Activated CD8-positive, alpha-beta memory T cell treated with anti-CD3 and anti-CD28 coated beads for 24 hours (primary cell): ENCODE data around the gene SEPTIN10.
"Not testable (repeated sequence)": the region's sequence is repeated elsewhere in the genome, so short reads cannot be mapped to it uniquely, and the experiment has no call there.

Experiments
- DNase-seq: peaks from one replicate; pipeline ENCODE4 v3.0.0-alpha.2; 2020

Gene SEPTIN10

DNA sequence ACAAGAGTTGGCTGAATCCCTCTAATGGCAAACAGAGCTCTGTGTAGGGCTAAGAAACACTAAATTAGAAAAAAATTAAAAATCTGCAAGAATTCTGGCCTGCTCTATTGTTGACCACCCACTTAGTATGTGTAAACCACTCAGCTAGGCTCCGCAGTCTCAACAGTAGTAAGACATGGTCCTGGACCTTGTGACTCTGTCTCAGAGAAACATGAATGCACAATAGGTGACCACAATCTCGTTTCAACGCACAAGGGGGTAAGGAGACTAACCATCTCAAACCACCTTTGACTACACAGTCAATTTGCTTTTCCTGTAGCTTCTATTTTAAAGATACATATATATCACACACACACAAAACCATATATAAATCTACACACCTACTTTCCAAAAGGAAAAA, 16.5 kb downstream of the SEPTIN10 start:
- DNase-seq = no peak

DNA sequence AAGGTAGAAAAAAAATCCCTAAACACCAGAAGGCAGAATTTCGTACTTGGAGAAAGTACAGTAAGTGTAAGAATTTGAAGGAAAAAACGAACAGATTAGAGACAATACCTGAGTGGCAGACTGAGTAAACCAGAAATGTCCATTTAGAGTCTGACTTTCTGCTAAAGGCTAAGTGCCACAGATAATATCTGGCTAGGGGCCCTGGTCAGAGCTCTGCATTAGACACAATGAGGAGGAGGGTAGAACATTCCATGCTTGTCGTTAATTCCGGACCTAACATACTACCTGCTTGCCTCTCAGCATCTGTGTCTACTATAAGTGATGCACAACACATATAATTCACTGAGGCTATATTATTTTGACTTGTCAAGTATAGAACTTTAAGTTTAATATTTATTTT, 18.1 kb downstream of the SEPTIN10 start:
- no peak for DNase-seq

DNA sequence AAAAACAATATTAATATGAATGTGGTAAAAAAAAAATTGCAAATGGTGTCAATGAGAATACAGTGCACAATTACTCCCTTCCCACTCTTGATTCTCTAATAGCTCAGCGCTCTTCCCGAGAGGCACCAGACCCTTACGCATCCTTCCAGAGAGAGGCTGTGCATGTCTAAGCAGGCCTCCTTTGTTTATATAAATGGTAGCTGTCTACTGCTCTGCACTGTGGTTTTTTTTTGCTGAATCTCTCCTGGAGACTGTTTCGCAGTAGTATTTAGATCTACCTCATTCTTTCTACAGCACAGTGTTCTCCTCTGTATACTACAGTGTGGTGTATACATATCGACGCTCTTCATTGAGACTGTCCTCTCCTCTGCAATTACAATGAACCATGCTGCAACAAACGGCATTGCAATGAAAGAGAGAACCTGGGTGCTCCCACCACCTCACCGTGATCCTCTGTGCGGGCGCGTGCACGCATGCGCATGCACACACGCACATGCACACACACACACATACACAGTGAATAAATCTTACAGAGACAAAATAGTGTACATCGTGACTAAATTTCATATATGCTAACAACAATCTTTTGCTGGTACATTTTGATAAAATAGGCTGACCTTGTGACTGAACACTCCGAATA, 19.4 kb downstream of the SEPTIN10 start:
- no peak for DNase-seq

DNA sequence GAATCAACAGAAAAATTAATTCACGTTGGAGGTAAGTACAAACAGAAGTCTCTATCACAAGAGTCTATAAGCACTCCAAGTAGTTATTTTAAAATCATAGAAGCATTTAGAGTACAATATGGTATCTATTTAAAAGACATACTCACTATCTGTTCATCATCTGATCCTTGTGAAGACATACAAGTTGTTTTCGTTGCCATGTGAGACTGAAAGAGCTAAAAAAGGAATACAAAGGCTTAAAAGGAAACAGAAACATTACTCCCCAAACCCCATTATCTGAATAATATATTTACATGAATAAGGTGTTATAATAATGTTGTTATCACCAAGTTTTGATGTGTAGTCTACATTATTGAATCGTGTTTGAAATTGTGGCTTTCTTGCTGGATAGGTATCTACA, 20.9 kb downstream of the SEPTIN10 start:
- DNase-seq = no peak

DNA sequence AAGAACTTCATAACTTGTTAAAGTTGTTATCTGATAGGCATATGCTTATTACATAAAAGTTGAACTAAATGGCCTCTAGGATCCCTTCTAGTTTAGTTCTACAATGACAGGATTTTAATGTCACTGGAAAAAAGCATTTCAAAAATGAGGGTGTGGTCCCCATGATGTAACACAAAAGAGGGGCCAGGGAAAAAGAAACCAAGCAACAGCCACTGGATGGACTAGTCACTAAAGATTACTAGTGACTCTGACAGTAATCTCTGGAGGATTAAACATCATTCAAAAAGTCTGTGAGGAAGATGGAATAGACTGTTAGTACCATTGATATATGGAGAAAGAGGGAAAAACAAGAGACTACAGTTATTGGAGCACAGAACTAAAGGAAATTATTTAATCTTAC, 22.6 kb downstream of the SEPTIN10 start:
- no peak for DNase-seq

DNA sequence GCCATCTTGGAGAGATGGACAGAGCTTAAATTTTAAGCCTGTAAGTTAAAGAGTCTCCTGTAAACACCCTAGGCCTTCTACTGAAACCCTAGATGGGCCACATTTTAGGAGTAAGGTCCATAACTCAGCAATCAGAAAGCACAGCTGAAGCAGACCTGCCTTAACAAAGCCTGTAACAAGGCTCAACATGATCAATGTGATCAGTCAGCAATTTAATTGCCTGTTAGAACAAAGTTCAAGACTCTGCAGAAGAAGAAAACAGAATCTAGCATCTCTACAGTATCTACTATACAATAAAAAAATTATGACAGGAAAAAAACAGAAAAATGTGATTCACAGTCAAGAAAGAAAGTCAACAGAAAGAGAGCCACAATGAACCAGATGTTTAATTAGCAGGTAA, 27.1 kb downstream of the SEPTIN10 start:
- no peak for DNase-seq

DNA sequence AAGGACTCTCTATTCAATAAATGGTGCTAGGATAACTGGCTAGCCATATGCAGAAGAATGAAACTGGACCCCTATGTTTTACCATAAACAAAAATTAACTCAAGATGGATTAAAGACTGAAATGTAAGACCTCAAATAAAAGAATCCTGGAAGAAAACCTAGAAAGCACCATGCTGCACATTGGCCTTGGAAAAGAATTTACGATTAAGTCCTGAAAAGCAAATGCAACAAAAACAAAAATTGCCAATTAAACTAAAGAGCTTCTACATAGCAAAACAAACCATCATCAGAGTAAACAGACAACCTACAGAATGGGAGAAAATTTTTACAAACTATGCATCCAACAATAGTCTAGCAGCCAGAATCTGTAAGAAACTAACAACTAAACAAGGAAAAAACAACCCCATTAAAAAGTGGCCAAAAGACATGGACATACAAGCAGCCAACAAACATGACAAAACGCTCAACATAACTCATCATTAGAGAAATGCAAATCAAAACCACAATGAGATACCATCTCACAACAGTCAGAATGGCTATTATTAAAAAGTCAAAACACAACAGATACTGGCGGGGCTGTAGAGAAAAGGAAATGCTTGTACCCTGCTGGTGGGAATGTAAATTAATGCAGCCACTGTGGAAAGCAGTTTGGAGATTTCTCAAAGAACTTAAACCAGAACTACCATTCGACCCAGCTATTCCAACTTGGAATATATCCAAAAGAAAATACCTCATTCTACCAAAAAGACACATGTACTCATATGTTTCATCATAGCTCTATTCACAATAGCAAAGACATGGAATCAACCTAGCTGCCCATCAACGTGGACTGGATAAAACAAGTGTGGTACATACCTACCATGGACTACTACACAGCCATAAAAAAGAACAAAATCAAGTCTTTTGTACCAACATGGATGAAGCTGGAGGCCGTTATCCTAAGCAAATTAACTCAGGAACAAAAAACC, 30.6 kb downstream of the SEPTIN10 start:
- no peak for DNase-seq

DNA sequence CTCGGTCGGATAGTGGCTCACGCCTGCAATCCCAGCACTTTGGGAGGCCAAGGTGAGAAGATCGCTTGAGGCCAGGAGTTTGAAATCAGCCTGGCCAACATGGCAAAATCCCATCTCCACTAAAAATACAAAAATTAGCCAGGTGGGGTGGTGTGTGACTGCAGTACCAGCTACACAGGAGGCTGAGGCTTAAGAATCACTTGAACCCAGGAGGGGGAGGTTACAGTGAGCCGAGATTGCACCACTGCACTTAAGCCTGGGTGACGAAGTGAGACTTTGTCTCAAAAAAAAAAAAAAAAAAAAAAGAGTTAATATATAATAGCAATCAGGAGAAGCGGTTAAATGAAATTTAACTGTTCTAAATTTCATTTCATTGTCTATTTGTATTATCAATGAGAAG, 36.1 kb downstream of the SEPTIN10 start:
- not testable (repeated sequence) for DNase-seq

DNA sequence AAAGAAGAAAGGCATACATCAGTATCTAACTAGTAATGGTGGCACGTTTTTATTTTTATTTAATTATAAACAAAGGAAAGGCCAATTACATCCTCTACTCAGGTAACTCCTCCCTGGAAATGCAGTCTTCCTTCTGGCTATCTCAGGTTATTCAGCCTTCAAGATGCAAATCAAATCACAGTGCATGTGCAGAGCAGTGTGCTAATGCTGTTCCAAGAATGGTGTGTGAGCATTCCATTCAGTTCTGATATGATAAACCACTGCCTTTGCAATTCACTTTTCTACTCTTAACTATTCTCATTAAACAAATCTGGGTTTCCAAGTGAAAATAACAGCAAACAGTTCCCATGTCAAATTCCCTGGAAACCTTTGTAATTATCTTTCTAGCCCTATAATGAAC, 38.4 kb downstream of the SEPTIN10 start:
- no peak for DNase-seq

DNA sequence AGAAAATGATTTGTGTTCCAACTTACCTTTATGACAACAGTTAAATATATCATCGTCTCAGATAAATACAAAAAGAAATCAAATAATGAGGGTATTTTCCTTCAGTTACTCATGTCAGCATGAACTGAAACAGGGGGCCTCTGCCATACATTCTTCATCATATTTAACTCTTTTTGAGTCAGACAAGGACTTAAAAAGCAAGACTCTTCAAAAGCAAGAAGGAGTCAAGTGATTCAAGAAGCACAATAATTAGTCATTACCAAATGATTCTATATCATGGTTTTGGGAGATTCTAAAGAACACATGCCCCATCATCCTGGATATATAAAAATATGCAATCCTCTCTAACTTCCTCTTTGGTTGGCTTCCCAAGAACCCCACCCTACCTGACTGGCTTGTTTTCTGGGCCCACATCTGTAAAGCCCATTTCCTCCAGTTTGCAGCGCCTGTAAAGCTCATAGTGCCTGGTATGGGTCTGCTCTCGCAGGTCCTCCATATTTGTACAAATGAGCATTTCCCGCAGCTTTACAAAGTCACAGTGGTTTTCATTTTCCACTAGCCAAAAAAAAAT, 49.7 kb downstream of the SEPTIN10 start:
- no peak for DNase-seq

DNA sequence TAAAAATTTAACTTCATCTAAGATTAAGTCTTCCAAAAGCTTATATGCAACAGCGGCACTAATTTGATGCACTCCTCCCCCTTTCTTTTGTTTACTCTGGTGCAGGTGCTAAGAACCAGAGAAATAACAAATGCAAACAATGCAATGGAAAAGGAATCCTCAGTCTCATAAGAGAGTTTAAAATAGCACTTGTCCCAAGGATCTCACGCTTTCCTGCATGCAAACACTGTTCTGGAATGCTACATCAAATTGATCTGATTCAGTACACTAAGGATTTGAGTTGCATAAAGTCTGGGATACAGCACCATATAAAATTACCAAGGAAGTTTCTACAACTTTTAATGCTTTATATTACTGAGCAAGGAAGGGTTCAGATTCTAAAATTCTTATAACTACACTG, 50.5 kb downstream of the SEPTIN10 start:
- DNase-seq = no peak

DNA sequence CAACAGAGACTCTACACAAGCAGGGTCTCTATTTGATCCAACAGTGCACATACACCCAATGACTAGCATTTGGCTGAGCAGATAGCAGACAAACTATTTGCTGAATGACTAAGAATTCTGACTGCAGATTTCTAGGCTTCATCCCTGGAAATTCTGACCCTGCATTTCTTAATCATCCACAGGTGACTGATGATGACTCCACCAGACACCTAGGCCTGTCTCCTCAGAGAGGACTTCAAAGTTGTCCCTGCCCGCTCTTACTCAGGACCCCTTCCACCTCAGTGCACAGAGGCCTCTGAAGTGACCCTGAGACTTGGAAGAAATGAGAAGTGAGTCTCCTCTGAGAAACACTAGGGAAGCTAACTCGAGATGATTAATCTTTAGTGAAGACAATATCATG, 51.3 kb downstream of the SEPTIN10 start:
- no peak for DNase-seq

DNA sequence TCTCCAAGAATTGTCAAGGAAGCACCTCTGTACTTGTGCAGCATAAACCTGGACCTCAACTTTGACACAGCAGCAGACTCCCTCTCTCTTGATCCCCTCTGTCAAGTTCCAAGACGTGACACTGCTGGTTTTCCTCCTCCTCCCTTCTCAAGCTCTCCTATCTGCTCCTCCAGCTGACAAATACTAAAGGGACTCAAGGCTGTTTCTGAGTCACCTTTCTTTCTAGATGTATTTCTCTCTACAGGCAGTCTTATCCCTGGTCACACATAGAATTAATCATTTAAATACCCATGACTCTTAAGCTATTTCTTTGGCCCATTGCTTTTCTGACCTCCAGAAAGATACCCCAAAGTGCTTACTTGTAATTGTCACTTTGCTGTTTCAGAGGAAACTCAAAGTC, 53.5 kb downstream of the SEPTIN10 start:
- no peak for DNase-seq

DNA sequence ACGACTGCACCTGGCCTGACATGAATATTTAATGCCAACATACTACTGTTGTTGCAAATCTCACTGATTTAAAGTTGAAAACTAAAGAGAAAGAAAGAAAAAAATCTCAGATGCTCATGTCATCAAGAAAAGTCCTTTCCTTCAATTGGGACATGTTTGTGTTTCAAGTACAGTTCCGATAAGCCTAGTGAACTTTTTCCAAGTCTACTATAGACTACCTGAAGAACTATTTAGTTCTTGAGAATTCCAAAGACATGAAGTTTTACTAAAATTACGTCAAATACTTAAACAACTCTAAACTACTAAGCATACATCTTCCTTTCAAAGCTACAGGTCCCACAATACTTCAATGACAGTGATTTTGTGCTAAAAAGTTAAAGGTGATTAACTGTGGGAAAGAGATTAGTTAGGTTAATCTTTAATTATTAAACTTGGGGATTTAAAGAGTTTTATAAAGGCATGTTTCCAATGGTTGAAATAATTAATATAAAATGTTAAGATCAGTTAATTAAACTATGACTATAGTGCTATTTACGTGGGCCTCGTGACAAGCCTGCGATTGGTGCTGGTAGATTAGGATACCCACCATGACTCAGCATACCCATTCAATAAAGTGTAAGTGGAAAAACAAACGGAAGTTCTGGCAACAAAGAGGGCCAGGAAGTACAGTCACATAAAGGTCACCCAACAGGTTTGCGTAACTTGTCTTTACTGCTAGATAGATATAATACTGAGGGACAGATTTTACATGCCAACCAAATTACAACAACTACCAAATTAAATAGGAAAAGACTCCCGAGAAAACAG, 55.5 kb downstream of the SEPTIN10 start:
- no peak for DNase-seq

DNA sequence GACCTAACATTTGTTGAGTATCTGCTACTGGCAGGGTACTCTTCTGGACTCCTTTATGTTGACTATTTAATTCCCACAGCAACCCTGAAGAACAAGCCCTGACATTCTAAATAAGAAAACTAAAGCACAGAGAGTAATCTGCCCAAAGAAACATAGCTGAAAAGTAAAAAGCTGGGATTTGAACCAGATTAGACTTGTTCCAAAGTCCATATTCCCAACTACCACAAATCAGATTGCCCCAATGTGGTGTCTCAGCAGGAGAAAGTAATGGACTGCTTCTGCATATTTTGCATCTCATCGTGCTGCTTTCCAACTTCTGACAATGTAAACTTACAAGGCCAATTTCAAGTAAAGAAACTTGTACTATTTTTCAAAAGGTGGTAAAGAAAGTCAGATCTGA, 56.5 kb downstream of the SEPTIN10 start:
- no peak for DNase-seq

DNA sequence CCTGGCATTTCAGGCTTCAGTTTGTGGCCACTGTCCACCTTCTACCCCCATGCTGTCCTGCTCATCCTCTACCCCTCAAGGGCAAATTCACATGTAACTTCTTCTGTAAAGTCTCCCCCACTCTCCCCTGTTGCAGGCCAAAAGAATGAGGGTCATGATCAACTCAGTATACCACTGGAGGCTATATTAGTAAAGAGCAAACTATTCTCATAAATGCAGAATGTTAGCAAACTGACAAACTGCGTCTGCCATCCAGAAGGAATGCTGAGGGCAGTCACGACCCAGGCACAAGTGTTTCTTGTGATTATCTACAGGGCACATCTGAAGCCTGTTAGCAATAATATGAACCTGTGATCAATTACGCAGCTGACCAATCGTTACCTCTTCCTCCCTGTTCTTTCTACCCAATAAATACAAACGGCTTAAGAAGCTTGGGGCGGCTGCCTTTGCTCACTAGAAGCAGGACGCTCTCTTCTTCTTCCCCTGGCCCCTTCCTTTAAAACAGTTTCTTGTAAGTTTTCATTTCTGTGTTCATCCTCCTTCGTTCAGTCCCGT, 58.3 kb downstream of the SEPTIN10 start:
- DNase-seq = no peak

DNA sequence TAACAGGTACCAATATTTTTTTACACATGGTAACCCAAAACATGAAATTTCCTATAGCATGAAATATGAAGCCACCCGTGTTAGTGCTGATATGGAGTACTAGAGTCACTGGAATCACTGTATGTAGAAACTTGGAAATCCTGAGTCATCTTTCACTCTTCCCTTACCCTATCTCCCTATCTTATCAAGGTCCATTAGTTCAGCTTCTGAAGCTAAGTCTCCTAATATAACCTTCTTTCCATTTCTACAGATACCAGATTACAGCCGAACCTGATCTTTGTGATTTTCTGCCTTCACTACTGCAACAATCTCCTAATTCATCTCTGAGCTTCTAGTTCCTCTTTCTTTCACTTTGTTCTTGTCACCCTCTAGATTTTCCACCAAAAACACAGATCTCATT, 59.0 kb downstream of the SEPTIN10 start:
- no peak for DNase-seq

DNA sequence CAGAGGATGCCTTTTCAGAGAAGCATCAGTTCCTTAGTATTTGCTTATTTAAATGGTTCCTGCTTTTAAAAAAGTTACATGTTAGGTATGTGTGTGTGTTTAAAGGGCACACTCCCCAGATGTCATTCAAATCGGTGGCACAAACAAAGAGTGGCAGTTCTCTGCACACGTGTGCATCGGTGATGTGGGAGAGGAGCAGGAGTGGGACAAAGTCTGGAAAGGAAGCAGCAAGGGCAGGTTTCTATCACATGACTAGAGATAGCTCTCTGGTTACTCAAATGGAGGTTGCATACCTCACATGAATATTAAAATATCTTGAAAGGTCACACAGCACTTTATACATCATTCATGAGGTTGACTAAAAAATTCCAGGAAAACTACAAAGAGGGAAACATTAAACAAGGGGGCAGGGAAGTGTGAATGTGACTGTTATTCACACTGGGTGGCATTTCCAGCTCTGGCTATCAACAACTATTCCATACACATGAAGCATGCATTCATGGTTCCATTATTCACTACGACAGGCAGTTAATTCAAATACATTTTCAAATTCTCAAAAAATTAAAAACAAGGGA, 64.7 kb downstream of the SEPTIN10 start:
- DNase-seq = no peak

DNA sequence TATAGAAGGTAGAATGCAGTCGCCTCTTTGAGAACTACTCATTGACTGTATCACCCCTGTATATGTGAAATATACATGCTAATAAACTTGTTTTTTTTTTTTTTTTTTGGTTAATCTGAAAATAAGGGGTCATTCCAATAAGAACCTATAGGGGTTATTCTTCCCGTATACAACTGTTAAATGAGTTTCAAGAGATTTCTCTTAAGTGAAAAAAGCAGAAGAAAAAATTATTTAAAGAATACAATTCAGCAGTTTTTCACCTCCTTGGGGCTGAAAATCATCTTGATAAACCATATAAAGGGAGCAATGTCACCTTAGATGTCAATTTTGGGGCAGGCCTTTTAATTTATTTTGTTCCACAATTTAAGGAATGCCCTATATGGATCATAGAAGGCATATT, 66.5 kb downstream of the SEPTIN10 start:
- DNase-seq = no peak

DNA sequence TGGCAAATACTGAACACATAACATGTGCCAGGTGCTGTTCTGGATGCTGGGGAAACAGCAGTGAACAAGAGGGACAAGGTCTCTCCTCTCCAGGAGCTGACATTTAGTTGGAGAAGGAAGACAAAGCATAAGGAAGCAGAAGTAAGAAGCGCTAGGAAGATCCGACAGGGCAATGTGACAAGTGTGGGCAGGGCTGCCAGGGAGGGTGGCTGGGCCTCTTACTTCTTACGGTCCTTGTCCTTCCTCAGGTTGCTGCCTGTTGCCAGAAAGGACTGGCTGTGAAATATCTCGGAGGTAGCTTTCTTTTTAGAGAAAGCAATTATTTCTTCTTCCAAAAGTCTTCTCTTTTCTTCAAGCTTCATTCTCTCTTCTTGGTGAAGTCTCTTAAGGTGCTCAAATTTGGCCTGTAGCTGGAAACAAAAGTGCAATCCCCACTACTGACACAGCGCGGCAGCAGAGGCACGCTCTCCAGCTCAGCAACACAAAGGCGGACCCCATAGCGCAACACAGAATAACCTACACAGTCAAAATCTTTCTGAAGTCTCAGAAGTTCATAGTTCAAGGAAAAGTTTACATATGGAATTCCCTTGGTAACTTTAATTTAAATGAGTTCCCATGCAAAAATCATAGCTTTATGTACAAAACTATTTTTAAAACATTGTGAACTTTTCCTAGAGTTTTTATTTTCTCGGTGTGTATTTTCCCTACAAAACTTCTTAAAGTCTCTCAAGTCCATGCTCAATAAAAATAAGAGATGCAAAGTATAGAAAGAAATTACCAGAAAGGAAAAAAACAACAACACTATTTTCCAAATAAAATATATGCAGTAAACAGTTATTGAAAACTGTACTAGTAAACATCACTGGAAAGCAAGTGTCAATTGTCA, 67.7 kb downstream of the SEPTIN10 start:
- peak; percentile 83 for DNase-seq

DNA sequence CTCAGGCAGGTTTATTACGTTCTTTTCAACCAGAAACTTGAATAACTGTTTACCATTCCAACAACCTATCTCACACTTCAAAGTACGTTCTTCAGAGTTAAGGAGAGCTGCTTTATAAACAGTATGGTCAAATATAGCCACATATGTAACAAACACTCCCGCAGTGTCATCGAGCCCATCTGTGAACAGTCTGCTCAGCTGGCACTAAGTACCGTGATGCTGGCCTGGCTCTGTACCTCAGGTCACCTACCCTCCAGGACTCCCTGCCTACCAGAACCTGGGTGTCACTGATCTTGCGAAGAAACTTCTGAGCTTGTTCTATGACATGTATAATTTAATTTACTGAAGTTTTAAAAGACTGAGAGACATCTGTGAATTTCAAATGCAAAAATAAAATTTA, 71.4 kb downstream of the SEPTIN10 start:
- DNase-seq = no peak
